ENCODE results near the gene GATD1.
A peak's percentile ranks its signal among the peaks of the same experiment; 100 is the strongest.

The GATD1 gene

GRCh38 chr11:721247-721740 lies 56.0 kb downstream of the GATD1 start:
- DNase-seq (ENCODE audit: low read depth, low spot score): no peak
- H3K27me3 ChIP-seq (ENCODE audit: insufficient read depth, insufficient read length): peaks cover 13% of the 10 kb centered on the region
- H3K36me3 ChIP-seq (ENCODE audit: insufficient read depth, insufficient read length, low read length): peaks cover 38% of the 10 kb centered on the region
- no peak overlapping the region for H3K4me3 ChIP-seq (ENCODE audit: insufficient read length, low read depth)
- H3K9ac ChIP-seq (ENCODE audit: insufficient read length, low read depth): no peak overlapping the region
- peaks cover 17% of the 10 kb centered on the region for H3K4me1 ChIP-seq (ENCODE audit: insufficient read depth, insufficient read length)
- no peaks in the 10 kb centered on the region for H3K9me3 ChIP-seq (ENCODE audit: insufficient read depth, low read length)
- TF ChIP-seq ZNF274 (IDR thresholded peaks at IDR 0.05; ENCODE audit: low read depth, low read length) (no peak), SUZ12 (IDR thresholded peaks at IDR 0.05; ENCODE audit: extremely low read depth, insufficient read depth, insufficient read length) (no peak), YY1 (IDR thresholded peaks at IDR 0.05; ENCODE audit: insufficient read depth, insufficient read length) (no peak)

GRCh38 chr11:720642-721246 lies 56.5 kb downstream of the GATD1 start:
- no peak for DNase-seq (ENCODE audit: low read depth, low spot score)
- H3K27me3 ChIP-seq (ENCODE audit: insufficient read depth, insufficient read length): peaks cover 13% of the 10 kb centered on the region
- peak overlapping the region; percentile 11 for H3K4me3 ChIP-seq (ENCODE audit: insufficient read length, low read depth)
- TF ChIP-seq YY1 (IDR thresholded peaks at IDR 0.05; ENCODE audit: insufficient read depth, insufficient read length): no peak
- no peak for TF ChIP-seq ZNF274 (IDR thresholded peaks at IDR 0.05; ENCODE audit: low read depth, low read length)
- TF ChIP-seq SUZ12 (IDR thresholded peaks at IDR 0.05; ENCODE audit: extremely low read depth, insufficient read depth, insufficient read length): no peak
- H3K9ac ChIP-seq (ENCODE audit: insufficient read length, low read depth): peak overlapping the region; percentile 39
- H3K9me3 ChIP-seq (ENCODE audit: insufficient read depth, low read length): no peaks in the 10 kb centered on the region
- peaks cover 38% of the 10 kb centered on the region for H3K36me3 ChIP-seq (ENCODE audit: insufficient read depth, insufficient read length, low read length)
- H3K4me1 ChIP-seq (ENCODE audit: insufficient read depth, insufficient read length): peaks cover 17% of the 10 kb centered on the region

GRCh38 chr11:720017-720641 lies 57.2 kb downstream of the GATD1 start:
- Histone ChIP-seq H3K4me3 (ENCODE audit: insufficient read length, low read depth) (peak overlapping the region; percentile 11), H3K9ac (ENCODE audit: insufficient read length, low read depth) (peak overlapping the region; percentile 39), H3K4me1 (ENCODE audit: insufficient read depth, insufficient read length) (peaks cover 17% of the 10 kb centered on the region)

DNA sequence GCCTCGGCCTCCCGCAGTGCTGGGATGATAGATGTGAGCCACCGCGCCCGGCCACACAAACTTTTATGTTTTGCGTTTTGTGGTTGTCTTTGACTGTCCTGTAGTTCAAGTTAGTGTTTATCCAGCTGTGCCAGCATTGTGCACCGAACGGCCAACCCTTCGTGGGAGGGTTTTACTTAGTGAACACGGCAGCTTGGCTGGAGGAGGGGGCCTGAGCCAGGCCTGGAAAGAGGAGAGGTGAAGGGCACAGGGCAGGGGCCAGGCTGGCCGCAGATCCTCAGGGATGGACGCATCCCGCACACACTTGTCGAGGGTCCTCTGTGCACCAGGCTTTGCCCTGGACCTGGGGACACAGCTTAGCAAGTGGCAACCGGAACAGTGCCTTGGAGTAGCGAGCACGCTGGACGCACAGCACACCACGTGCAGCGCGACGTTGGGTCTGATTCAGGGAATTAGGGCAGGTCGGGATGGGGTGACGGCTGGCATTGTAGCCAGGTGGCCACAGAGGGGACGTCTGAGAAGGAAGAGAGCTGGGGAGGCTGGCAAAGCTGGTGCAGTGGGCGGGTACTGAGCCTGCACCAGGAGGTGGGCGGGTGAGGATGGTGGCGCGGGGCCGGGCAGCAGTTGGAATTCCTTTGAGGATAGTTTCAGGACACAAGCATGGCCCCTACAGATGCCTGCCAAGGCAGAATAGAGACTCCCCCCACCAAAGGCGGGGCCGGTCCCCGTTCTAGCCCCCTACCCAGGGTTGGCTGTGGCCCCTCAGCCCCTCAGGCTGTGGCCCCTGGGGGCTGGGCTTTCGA lies 57.9 kb downstream of the GATD1 start:
- Histone ChIP-seq H3K9ac (ENCODE audit: insufficient read length, low read depth) (no peak overlapping the region), H3K9me3 (ENCODE audit: insufficient read depth, low read length) (no peaks in the 10 kb centered on the region), H3K4me3 (ENCODE audit: insufficient read length, low read depth) (no peak overlapping the region), H3K27me3 (ENCODE audit: insufficient read depth, insufficient read length) (peaks cover 13% of the 10 kb centered on the region), H3K36me3 (ENCODE audit: insufficient read depth, insufficient read length, low read length) (peaks cover 29% of the 10 kb centered on the region), H3K4me1 (ENCODE audit: insufficient read depth, insufficient read length) (peaks cover 14% of the 10 kb centered on the region)
- TF ChIP-seq YY1 (IDR thresholded peaks at IDR 0.05; ENCODE audit: insufficient read depth, insufficient read length): no peak
- no peak for TF ChIP-seq SUZ12 (IDR thresholded peaks at IDR 0.05; ENCODE audit: extremely low read depth, insufficient read depth, insufficient read length)
- no peak for TF ChIP-seq ZNF274 (IDR thresholded peaks at IDR 0.05; ENCODE audit: low read depth, low read length)
- DNase-seq (ENCODE audit: low read depth, low spot score): no peak

More at GRCh38 chr11:720017-720641, 57.2 kb downstream of the GATD1 start:
- TF ChIP-seq SUZ12 (IDR thresholded peaks at IDR 0.05; ENCODE audit: extremely low read depth, insufficient read depth, insufficient read length): no peak
- no peak for TF ChIP-seq ZNF274 (IDR thresholded peaks at IDR 0.05; ENCODE audit: low read depth, low read length)
- TF ChIP-seq YY1 (IDR thresholded peaks at IDR 0.05; ENCODE audit: insufficient read depth, insufficient read length): no peak
- no peaks in the 10 kb centered on the region for H3K9me3 ChIP-seq (ENCODE audit: insufficient read depth, low read length)
- peaks cover 13% of the 10 kb centered on the region for H3K27me3 ChIP-seq (ENCODE audit: insufficient read depth, insufficient read length)
- H3K36me3 ChIP-seq (ENCODE audit: insufficient read depth, insufficient read length, low read length): peaks cover 36% of the 10 kb centered on the region
- DNase-seq (ENCODE audit: low read depth, low spot score): no peak

Data from NT2/D1 (cell line).